Measurements from ENCODE around the gene OR10H4.

DNA sequence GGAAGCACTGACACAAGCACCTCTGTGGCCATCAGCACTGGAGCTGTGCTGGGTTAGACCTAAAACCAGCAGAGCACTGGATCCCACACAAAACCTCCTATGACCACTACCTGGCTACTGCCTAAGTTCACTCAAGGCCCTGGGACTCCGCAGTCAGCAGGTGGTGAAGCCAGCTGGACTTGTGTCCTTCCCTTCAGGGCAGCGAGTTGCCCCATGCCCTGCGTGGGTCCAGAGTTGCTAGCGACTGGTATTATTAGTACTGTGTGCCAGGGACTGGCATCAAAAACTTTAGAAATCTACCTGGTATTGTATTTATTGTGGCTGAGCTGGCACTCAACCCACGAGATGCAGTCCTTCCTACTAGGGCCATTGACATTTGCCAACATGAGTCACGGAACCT lies 6.0 kb downstream of the OR10H4 start:
- TF ChIP-seq, protein P1, sequence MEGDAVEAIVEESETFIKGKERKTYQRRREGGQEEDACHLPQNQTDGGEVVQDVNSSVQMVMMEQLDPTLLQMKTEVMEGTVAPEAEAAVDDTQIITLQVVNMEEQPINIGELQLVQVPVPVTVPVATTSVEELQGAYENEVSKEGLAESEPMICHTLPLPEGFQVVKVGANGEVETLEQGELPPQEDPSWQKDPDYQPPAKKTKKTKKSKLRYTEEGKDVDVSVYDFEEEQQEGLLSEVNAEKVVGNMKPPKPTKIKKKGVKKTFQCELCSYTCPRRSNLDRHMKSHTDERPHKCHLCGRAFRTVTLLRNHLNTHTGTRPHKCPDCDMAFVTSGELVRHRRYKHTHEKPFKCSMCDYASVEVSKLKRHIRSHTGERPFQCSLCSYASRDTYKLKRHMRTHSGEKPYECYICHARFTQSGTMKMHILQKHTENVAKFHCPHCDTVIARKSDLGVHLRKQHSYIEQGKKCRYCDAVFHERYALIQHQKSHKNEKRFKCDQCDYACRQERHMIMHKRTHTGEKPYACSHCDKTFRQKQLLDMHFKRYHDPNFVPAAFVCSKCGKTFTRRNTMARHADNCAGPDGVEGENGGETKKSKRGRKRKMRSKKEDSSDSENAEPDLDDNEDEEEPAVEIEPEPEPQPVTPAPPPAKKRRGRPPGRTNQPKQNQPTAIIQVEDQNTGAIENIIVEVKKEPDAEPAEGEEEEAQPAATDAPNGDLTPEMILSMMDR (IDR thresholded peaks at IDR 0.05): no peak
- TF ChIP-seq POLR2A (IDR thresholded peaks at IDR 0.05): no peak
- no peak for TF ChIP-seq POLR2AphosphoS5 (IDR thresholded peaks at IDR 0.05; ENCODE audit: insufficient read depth in 1 of 2, low read depth in 1 of 2)
